Mesendoderm (in vitro differentiated cells): Measurements from ENCODE around the gene MARCHF10.

ENCODE experiments used
- DNase-seq: peaks from one replicate; pipeline ENCODE4 v3.0.0; 2013
- H2AK5ac ChIP-seq: 2 replicates; pipeline ENCODE4 v1.6.1; 2013; ENCODE audit warnings: low read length, inconsistent platforms
- H2BK120ac ChIP-seq: 2 replicates; pipeline ENCODE4 v1.6.1; 2013; ENCODE audit warnings: low read depth, mild to moderate bottlenecking, low read length, moderate library complexity, mixed read lengths
- H2BK15ac ChIP-seq: replicated peaks from 2 replicates; pipeline ENCODE4 v1.6.1; 2013; ENCODE audit warnings: low read depth, mild to moderate bottlenecking, moderate library complexity
- H2BK5ac ChIP-seq: 2 replicates; pipeline ENCODE4 v1.6.1; 2013; ENCODE audit warnings: low read length, inconsistent platforms
- H3K18ac ChIP-seq: 2 replicates; pipeline ENCODE4 v1.6.1; 2013; ENCODE audit warnings: mild to moderate bottlenecking, low read length, mixed read lengths
- H3K23ac ChIP-seq: one replicate; pipeline ENCODE4 v1.6.1; 2013; ENCODE audit warnings: low read length
- H3K27ac ChIP-seq: 2 replicates; pipeline ENCODE4 v1.5.1; 2013; ENCODE audit warnings: low read depth, mild to moderate bottlenecking, inconsistent platforms, low read length, moderate library complexity
- H3K27me3 ChIP-seq: 2 replicates; pipeline ENCODE4 v1.6.1; 2013; ENCODE audit warnings: low read length, control low read depth, mild to moderate bottlenecking, inconsistent platforms; ENCODE audit not compliant: insufficient read depth, poor library complexity
- H3K36me3 ChIP-seq: 2 replicates; pipeline ENCODE4 v1.6.1; 2013; ENCODE audit warnings: low read length, inconsistent platforms; ENCODE audit not compliant: control insufficient read depth, insufficient read depth
- H3K4ac ChIP-seq: one replicate; pipeline ENCODE4 v1.6.1; 2013; ENCODE audit warnings: low read depth, mild to moderate bottlenecking, low read length, moderate library complexity
- H3K4me1 ChIP-seq: 2 replicates; pipeline ENCODE4 v1.6.1; 2013; ENCODE audit warnings: low read depth, low read length, inconsistent platforms; ENCODE audit not compliant: control insufficient read depth
- H3K4me2 ChIP-seq: 2 replicates; pipeline ENCODE4 v1.6.1; 2013; ENCODE audit warnings: low read length
- H3K4me3 ChIP-seq: 2 replicates; pipeline ENCODE4 v1.5.1; 2013; ENCODE audit warnings: mild to moderate bottlenecking, low read length
- H3K56ac ChIP-seq: one replicate; pipeline ENCODE4 v1.6.1; 2013; ENCODE audit warnings: low read length
- H3K79me1 ChIP-seq: 2 replicates; pipeline ENCODE4 v1.6.1; 2013; ENCODE audit warnings: low read length, inconsistent platforms
- H3K79me2 ChIP-seq: 2 replicates; pipeline ENCODE4 v1.6.1; 2013; ENCODE audit warnings: mild to moderate bottlenecking, low read length; ENCODE audit not compliant: control insufficient read depth, insufficient read depth
- H3K9ac ChIP-seq: 2 replicates; pipeline ENCODE4 v1.6.1; 2013; ENCODE audit warnings: low read length, inconsistent platforms
- H4K5ac ChIP-seq: one replicate; pipeline ENCODE4 v1.6.1; 2013; ENCODE audit warnings: low read length
- H4K8ac ChIP-seq: one replicate; pipeline ENCODE4 v1.6.1; 2013; ENCODE audit warnings: low read depth, mild to moderate bottlenecking, control low read depth, low read length, moderate library complexity
- WGBS: extraction: QIAGEN DNeasy Blood & Tissue Kit; methylation state at CpG from one replicate; pipeline ENCODE4 v1.1.7; 2013; ENCODE audit warnings: low lambda C conversion rate, missing lambda C conversion rate; ENCODE audit not compliant: insufficient coverage; ENCODE audit errors: extremely low coverage; 5-methylcytosine and 5-hydroxymethylcytosine counted together

The MARCHF10 gene

DNA sequence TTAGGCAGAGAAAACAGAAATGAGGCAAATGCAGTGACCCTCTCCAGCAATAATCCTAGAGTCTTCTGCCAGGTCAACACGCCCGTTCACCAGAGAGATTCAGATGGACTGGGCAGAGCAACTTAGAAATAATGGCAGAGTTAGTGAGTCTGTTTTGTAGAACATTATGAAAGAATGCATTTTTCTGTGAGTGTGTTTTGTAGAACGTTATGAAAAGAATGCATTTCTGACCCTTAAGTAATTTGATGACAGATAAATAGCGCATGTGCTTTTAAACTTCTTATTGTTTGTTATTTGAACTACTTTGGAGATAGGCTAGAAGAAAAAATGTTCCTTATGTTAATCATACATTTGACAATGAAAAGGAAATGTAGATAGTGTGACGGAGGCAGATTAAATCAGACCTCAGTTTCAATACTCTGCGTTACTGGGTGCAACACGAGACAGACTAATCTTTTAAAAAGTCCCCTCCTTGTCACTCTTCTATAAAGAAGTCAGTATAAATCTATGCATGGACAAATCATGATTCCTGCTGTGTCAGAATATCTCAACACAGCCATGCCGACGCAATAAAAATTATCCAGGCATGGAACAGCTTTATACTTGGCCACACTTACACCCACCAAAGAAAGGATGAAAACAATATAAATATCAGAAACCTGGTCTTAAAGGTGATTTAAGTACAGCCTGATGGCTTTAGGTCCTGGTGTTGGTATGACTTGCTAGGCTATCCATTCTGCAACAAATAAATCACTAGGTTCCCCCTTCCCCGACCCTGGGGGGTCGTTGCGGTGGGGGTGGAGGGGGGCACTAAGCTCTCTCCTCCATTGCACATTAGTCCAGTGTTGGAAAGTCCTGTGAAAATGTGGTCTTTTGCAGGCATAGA is 47.8 kb downstream of the MARCHF10 start:
- no peak overlapping the region for H3K56ac ChIP-seq
- no peak overlapping the region for H2BK5ac ChIP-seq
- H3K4ac ChIP-seq = no peak overlapping the region
- no peak overlapping the region for H3K23ac ChIP-seq
- no peak overlapping the region for H3K4me3 ChIP-seq
- no peak overlapping the region for H2BK120ac ChIP-seq
- H3K4me1 ChIP-seq = no peaks in the 10 kb centered on the region
- H3K27ac ChIP-seq = no peak overlapping the region
- no peak overlapping the region for H4K5ac ChIP-seq
- H3K18ac ChIP-seq = no peak overlapping the region
- WGBS = 100% methylated on average over 1 of the region's 12 CpGs
- no peaks in the 10 kb centered on the region for H3K36me3 ChIP-seq
- H3K4me2 ChIP-seq = no peak overlapping the region
- no peak overlapping the region for H3K9ac ChIP-seq
- H2BK15ac ChIP-seq = no peak overlapping the region
- no peak overlapping the region for H2AK5ac ChIP-seq
- H3K79me2 ChIP-seq = no peaks in the 10 kb centered on the region
- no peak for DNase-seq
- H3K79me1 ChIP-seq = no peaks in the 10 kb centered on the region
- H4K8ac ChIP-seq = no peak overlapping the region
- no peaks in the 10 kb centered on the region for H3K27me3 ChIP-seq

DNA sequence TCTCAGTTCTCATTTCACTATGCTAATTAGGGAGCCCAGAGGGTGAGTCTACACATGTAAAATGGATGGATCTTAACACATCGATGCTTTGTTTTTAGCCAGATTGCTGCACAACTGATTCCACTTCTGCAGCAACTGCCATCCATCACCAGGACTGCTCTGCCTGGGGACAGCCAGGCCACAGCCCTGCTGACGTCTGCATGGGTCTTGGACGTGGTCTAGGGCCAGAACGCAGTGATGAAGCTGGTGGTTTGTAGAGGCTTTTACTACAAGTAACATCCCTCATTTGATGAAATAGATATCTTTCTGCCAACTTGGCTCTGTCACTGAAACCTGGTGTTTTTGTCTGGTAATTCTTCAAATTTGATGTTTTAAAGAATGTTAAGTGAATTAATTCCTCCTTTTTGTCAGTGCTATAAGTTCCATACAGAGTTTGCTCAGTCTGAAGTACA is 50.6 kb downstream of the MARCHF10 start:
- H3K56ac ChIP-seq = no peak overlapping the region
- no peak overlapping the region for H3K27ac ChIP-seq
- H3K23ac ChIP-seq = no peak overlapping the region
- DNase-seq = no peak
- H4K8ac ChIP-seq = no peak overlapping the region
- no peak overlapping the region for H2BK120ac ChIP-seq
- no peaks in the 10 kb centered on the region for H3K79me1 ChIP-seq
- no peak overlapping the region for H2BK15ac ChIP-seq
- no peak overlapping the region for H3K4ac ChIP-seq
- no peak overlapping the region for H2BK5ac ChIP-seq
- no peak overlapping the region for H2AK5ac ChIP-seq
- no peaks in the 10 kb centered on the region for H3K27me3 ChIP-seq
- H3K18ac ChIP-seq = no peak overlapping the region
- no peak overlapping the region for H3K9ac ChIP-seq
- WGBS = no CpG with 5 or more reads among the region's 4 CpGs
- H3K36me3 ChIP-seq = no peaks in the 10 kb centered on the region
- H3K4me2 ChIP-seq = no peak overlapping the region
- no peak overlapping the region for H4K5ac ChIP-seq
- no peak overlapping the region for H3K4me3 ChIP-seq
- no peaks in the 10 kb centered on the region for H3K4me1 ChIP-seq
- H3K79me2 ChIP-seq = no peaks in the 10 kb centered on the region

DNA sequence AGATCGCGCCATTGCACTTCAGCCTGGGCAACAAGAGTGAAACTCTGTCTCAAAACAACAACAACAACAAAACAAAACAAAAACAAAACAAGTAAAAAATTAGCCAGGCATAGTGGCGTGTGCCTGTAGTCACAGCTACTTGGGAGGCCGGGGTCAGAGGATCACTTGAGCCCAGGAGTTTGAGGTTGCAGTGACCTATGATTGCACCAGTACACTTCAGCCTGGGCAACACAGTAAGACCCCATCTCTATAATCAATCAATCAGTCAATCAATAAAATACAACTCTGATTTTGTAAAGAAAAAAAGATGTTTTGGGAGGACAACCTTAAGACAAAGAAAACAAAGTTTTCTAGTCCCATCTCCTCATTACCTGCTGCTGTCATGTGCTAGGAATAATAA is 51.9 kb downstream of the MARCHF10 start:
- H2BK5ac ChIP-seq = no peak overlapping the region
- no peak overlapping the region for H3K56ac ChIP-seq
- no CpG with 5 or more reads among the region's 4 CpGs for WGBS

DNA sequence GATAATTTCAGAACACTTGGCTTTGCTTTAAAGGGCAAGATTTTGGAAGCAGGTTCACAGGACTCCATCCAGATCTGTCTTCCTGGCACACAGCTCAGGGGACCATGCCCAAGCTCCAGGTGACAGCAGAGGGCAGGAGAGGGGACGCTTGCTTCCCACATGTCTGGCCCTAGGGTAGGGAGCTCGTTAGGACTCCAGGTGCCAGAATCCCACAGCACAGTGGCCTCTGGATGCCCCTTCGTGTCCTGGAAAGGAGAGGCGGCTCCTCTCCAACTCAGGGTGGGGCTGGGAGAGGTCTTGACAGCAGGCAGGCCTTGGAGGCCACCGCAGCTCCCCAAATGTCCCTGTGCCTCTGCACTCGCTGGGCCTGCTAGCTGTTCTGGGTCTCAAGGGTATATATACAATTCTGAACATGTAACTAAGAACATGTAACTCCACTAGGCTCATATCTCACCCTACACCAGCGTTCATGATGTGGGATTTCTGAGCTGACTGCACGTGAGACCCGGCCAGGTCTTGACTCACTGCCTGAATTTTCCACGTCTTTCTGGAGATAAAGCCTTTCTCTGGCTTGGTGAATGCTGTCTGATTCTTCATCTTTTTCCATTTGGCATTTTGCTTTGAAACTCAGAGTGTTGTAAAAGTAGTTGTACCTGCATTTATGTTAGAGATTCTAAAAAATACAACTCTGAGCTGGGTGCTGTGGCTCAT is 52.8 kb downstream of the MARCHF10 start:
- peak; percentile 40 for DNase-seq
- no CpG with 5 or more reads among the region's 10 CpGs for WGBS
- H2BK15ac ChIP-seq = no peak overlapping the region

More for the DNA sequence above, 51.9 kb downstream of the MARCHF10 start:
- Histone ChIP-seq H3K4ac (no peak overlapping the region), H2BK15ac (no peak overlapping the region), H2AK5ac (no peak overlapping the region), H3K36me3 (no peaks in the 10 kb centered on the region), H3K79me1 (no peaks in the 10 kb centered on the region), H3K23ac (no peak overlapping the region), H3K79me2 (no peaks in the 10 kb centered on the region), H3K18ac (no peak overlapping the region), H4K5ac (no peak overlapping the region), H3K9ac (no peak overlapping the region), H3K27ac (no peak overlapping the region), H3K4me1 (no peaks in the 10 kb centered on the region), H3K27me3 (no peaks in the 10 kb centered on the region), H4K8ac (no peak overlapping the region), H3K4me2 (no peak overlapping the region), H3K4me3 (no peak overlapping the region), H2BK120ac (no peak overlapping the region)
- DNase-seq = no peak

DNA sequence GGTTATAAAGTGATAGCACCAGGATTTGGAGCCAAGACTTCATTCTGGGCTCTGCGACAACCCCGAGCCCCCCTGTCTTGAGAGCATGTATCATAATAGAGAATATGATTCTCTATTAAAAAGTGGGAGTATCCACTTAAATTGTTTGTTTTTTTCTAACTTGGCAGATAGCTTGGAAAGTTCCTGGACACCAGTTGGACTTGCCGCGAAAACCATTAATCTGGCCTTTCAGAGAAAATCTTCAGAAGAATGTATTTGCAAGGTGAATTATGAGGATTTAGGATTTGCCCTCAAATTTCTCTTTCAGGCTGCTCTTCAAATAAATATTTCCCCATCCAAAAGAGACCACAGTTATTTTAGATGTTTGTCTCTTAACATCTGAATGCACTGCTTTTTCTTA is 53.5 kb downstream of the MARCHF10 start:
- H2BK15ac ChIP-seq = no peak overlapping the region
- H3K36me3 ChIP-seq = no peaks in the 10 kb centered on the region
- no peak overlapping the region for H2BK120ac ChIP-seq
- H3K9ac ChIP-seq = no peak overlapping the region
- WGBS = no CpG with 5 or more reads among the region's 4 CpGs
- no peak overlapping the region for H3K27ac ChIP-seq
- no peak for DNase-seq
- no peak overlapping the region for H4K5ac ChIP-seq
- no peak overlapping the region for H2AK5ac ChIP-seq
- H3K18ac ChIP-seq = no peak overlapping the region
- H3K4ac ChIP-seq = no peak overlapping the region
- H3K4me3 ChIP-seq = no peak overlapping the region
- no peak overlapping the region for H2BK5ac ChIP-seq
- H3K79me1 ChIP-seq = no peaks in the 10 kb centered on the region
- H3K23ac ChIP-seq = no peak overlapping the region
- no peak overlapping the region for H3K4me2 ChIP-seq
- no peak overlapping the region for H3K56ac ChIP-seq
- no peak overlapping the region for H4K8ac ChIP-seq
- no peaks in the 10 kb centered on the region for H3K27me3 ChIP-seq
- H3K4me1 ChIP-seq = no peaks in the 10 kb centered on the region
- H3K79me2 ChIP-seq = no peaks in the 10 kb centered on the region

More for the DNA sequence above, 52.8 kb downstream of the MARCHF10 start:
- no peaks in the 10 kb centered on the region for H3K79me1 ChIP-seq
- no peak overlapping the region for H2BK5ac ChIP-seq
- no peak overlapping the region for H3K27ac ChIP-seq
- H3K18ac ChIP-seq = no peak overlapping the region
- H3K4ac ChIP-seq = no peak overlapping the region
- no peak overlapping the region for H4K8ac ChIP-seq
- no peak overlapping the region for H2AK5ac ChIP-seq
- H3K23ac ChIP-seq = no peak overlapping the region
- H3K4me2 ChIP-seq = no peak overlapping the region
- no peaks in the 10 kb centered on the region for H3K27me3 ChIP-seq
- H4K5ac ChIP-seq = no peak overlapping the region
- no peak overlapping the region for H3K9ac ChIP-seq
- H2BK120ac ChIP-seq = no peak overlapping the region
- H3K56ac ChIP-seq = no peak overlapping the region
- H3K4me3 ChIP-seq = no peak overlapping the region
- no peaks in the 10 kb centered on the region for H3K4me1 ChIP-seq
- no peaks in the 10 kb centered on the region for H3K79me2 ChIP-seq
- H3K36me3 ChIP-seq = no peaks in the 10 kb centered on the region
